Measurements from ENCODE around the gene CLCN7. TPM values are rescaled to one million over a fixed set of nuclear protein-coding genes. Genes with fewer than 3 reads are reported as not detected.
"Not testable (repeated sequence)": the region's sequence is repeated elsewhere in the genome, so short reads cannot be mapped to it uniquely, and the experiment has no call there.

Gene CLCN7
- polyA plus RNA-seq, 3 donors = 36.6 to 42.1 (median 39.4) TPM

DNA sequence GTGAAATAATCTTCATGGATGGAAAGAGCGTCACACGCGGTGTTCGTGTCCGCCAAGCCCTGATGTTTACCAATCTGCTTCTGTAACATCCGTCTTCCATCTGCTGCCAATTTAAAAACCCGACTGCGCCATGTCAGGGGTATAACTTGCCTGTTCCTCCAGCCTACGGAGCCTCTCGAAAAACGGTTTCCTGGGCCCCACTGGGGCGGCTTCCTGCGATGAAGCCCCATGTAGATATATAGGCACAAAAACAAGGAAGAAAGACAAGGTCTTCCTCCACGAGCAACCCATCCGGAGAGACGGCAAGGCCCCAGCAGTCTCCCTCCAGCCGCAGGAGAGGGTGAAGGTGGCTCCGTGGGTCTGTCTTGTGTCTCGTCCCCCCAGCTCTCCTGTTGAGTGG, 13.8 kb upstream of the CLCN7 start, which contains the start of gene PTX4:
PTX4 (minus strand) TSS at position 326 of the 400 bp plus-strand sequence; CDS start at position 291, 35 bp downstream.
- no peak for DNase-seq (ENCODE audit: low read depth in 3 of 3, low spot score in 2 of 3)

DNA sequence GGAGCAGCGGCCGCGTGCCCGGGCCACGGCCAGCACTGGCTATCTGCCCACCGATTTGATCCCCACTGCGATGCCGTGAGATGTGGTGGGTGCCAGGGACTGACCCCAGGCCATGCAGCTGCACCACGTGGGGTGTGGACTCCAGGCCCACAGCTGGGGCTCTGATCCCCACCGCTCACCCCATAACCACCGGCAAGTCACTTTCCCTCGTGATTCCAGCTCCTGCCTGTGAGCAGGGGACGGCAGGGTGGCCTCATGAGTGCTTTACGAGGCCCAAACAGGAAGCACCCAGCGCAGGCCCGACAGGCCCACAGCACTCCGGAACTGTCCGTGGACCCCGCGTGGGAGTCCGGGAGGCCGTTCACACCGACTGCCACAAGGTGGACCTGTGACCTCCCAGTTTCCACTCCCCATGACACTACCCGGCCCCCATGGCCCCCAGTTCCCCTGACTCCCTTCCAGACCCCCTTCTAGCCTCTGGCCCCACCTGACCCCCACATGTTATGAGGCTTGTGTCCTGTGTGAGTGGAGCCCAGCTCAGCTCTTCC, 13.3 kb upstream of the CLCN7 start:
- DNase-seq (ENCODE audit: low read depth in 3 of 3, low spot score in 2 of 3) = no peak

DNA sequence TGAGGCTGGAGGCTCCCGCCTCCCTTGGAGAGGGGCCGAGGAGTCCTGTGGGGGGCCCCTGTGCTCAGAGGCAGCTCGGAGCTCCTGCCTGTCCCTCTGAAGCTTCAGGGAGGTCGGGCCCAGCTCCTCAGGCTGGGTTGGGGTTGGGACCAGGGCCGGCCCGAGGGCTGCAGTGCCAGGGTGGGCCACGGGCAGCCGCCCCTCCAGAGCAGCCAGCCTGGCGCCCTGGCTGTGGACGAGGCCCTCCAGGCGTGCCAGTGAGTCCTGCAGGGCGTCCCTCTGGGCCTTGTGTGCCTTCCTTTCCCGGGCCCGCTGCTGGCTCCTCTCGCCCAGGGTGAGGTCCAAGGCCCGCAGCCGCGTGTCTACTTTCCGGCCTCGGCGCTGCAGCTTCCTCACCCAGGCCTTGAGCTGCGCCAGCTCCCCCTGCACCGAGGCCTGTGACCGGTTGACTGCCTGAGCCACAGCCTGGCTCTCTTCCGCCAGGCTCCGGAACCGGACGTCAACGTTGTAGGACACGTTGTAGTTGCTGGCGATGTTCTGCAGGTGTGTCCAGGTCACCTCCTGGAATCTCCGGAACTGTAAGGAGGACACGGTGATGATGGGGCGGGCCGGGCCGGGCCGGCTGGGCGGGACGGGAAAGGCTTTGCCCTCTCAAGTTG, 12.7 kb upstream of the CLCN7 start:
- DNase-seq (ENCODE audit: low read depth in 3 of 3, low spot score in 2 of 3) = no peak

DNA sequence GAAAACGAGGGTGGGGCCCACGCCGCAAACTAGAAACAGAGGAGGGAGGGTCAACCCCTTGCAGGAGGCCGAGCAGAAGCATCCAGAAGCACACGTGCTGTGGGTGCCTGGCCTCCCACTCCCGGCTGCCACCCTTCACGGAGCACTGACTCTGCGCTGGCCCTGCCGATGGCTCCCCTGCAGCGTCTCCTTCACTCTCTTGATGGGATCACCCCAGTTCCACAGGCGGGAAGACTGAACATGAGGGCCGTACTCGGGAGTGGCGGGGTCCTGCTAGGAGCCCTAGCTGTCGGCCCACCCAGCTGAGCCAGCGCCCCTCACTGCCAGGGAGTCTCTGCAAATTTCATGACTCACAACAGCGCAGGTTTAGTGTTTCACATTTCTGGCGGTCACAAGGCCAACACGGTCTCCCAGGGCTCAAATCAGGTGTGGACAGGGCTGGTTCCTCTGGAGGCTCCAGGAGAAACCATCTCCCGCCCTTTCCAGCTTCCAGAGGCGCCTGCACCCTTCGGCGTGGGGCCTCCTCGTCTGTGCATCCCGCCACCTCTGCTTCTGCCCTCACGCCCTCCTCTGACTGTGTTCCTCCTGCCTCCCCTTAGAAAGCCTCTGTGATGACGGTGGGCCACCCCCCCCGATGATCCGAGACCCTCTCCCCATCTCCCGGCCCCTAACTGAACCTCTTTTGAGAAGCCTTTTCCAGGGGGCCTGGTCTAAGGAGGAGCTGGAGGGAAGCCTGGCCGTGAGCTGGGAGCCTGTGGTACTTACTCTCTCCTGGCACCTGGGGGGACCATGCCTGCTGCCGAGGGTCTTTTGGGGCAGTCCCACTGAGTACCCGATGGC, 11.9 kb upstream of the CLCN7 start:
- no peak for DNase-seq (ENCODE audit: low read depth in 3 of 3, low spot score in 2 of 3)

DNA sequence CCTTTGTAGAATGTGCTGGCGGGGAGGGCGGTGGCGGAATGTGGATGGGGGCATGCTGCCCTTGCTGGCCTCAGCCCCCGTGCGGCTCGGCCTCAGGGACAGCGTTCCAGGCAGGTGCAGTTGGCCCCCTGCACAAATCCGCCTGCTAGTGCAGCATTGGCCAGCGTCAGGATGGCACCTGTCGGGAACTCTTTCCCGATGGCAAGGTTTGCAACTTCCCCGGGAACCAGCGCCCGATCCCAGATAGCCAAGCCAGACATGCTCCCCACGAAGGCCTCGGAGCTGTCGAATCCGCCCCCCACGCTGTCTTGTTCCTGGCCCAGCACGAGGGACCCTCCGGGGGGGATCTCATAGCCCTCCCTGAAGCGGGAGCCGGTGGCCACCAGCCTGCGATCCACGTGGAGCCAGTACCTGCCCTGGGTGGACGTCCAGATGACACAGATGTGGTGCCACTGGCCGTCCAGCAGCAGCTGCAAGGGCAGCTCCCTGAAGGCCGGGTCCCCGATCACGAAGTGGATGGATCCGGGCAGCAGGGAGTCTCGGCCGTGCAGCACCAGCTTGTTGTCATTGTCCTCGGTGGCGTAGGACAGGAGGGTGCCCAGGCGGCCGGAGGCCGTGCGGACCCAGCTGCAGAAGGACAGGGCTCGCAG, 11.1 kb upstream of the CLCN7 start:
- no peak for DNase-seq (ENCODE audit: low read depth in 3 of 3, low spot score in 2 of 3)

DNA sequence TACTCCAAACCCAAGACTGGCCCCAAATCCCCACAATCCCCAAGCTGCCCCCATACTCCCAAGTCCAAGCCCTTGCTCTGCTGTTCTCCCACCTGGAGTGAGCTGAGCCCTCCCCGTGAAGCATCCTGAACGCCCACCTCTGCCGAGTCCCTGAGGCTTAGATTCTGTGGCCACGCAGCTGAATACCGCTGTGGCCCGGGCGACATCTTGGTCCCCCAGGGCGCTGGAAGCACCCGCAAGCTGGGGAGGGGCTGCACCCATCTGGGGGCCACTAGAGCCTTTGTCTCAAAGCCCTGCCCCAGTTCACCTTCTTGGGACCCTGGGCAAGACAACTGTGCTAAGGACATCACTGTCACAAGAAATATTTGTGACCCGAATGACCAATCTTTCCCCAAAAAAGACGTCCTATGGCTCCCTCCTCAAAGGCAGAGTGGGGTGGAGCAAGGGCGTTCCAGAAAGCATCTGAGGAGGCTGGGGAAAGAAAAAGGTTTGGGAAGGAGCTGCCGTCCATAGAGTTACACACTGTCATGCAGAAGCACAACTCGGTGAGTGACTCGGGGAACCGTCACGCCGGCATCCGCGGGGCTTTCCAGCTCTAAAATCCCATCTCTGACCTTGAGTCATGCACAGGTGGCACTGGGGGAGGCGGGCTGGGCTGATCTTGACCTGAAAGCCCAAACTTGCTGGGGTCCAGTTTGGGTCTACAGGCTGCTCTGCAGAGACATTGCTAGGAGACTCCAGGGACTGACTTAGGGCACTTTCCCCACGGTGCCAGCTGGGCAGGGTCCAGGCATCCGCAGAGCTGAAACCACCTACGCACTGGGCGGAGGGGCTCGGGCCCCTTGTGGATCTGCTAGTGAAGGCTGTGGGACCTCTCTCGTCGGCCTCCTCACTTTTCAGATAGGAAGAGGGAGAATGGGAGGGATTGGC, 7.3 kb upstream of the CLCN7 start:
- DNase-seq (ENCODE audit: low read depth in 3 of 3, low spot score in 2 of 3) = no peak

DNA sequence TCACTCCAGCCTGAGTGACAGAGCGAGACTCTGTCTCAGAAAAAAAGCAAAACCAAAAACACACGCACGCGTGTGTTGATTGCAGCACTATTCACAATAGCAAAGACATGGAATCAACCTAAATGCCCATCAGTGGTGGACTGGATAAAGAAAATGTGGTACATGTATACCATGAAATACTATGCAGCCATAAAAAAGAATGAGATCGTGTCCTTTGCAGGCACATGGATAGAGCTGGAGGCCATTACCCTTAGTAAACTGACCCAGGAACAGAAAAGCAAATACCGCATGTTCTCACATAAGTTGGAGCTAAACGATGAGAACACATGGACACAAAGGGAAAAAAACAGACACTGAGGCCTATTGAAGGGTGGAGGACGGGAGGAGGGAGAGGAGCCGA, 4.1 kb upstream of the CLCN7 start:
- DNase-seq (ENCODE audit: low read depth in 3 of 3, low spot score in 2 of 3) = not testable (repeated sequence)

DNA sequence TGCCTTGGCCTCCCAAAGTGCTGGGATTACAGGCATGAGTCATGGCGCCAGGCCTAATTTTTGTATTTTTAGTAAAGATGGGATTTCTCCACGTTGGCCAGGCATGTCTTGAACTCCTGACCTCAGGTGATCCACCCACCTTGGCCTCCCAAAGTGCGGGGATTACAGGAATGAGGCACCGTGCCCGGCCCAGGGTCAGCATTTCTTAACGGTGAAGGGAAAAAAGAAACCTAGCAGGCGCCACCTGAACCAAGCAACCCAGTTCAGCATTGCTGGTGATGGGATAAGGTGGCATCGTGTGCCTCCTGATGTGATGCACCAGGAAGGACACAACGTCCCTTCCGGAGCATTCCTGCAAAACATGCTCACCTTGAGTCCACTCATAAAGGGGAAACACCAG, 2.2 kb upstream of the CLCN7 start:
- no peak for DNase-seq (ENCODE audit: low read depth in 3 of 3, low spot score in 2 of 3)

DNA sequence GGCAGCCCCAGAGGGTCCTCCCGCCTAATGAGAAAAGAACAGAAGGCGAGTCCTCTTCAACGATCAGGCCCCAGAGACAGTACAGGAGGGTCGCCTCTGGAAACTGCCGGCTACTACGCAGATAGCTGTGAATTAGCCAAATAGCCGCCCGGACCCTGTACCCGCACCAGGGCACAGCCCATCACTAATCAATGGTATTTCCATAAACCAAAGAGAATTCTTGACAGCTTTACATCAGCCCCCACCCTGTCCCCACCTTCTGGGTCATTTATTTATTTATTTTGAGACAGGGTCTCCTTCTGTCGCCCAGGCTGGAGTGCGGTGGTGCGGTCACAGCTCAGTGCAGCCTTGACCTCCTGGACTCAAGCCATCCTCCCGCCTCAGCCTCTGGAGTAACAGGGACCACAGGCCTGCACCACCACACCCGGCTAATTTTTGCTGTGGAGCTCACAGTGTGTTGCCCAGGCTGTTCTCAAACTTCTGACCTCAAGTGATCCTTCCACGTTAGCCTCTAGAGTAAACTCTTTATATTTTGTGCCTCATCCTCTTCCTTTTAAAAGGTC, 805 bp upstream of the CLCN7 start:
- DNase-seq (ENCODE audit: low read depth in 3 of 3, low spot score in 2 of 3) = no peak

DNA sequence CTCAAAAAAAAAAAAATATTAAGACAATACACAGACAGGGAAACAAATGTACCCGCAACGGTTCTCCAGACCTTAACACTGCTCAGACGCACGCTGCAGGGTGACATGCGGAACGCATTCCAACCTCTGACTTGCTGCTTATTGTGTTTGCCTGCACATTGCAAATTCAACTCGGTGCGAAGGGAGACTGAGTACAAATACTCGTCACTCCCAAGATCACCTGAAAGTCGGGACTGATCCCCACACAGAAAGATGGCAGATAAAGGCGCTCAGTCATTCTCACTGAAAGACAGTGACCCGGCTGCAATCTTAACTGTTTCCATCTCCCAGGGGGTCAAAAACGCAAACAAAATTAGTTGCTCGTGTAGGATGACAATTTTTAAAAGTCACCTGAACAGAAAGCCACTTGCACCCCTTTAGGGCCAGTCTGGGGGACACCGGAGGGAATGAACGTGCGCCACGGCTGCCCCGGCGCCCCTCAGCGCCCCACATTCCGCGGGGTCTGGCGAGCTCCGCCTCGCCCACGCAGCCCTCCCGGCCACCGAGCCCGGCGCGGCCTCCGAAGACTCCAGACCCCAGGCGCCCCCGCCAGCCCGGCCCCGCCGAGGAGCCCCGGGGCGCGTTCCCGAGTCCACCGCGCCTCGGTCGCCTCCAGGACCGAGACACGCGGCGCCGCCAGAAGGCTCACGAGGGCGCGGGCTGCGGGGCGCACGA, 589 bp downstream of the CLCN7 start:
- DNase-seq (ENCODE audit: low read depth in 3 of 3, low spot score in 2 of 3) = no peak

DNA sequence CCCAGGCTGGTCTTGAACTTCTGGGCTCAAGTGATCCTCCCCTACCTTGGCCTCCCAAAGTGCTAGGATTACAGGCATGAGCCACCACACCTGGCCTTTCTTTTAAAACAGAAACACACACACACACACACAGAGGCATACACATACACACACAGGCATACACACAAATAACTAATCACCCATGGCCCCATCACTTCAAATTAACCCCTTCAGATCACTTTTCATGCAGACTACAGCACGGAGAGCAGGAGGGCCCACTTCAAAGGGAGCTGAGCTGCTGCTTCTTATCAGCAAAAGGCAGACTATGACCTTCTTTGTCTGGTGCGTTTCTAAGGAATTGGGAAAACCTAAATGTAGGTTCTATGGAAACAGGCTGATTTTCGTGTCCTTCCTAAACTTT, 1.9 kb downstream of the CLCN7 start:
- DNase-seq (ENCODE audit: low read depth in 3 of 3, low spot score in 2 of 3) = no peak

DNA sequence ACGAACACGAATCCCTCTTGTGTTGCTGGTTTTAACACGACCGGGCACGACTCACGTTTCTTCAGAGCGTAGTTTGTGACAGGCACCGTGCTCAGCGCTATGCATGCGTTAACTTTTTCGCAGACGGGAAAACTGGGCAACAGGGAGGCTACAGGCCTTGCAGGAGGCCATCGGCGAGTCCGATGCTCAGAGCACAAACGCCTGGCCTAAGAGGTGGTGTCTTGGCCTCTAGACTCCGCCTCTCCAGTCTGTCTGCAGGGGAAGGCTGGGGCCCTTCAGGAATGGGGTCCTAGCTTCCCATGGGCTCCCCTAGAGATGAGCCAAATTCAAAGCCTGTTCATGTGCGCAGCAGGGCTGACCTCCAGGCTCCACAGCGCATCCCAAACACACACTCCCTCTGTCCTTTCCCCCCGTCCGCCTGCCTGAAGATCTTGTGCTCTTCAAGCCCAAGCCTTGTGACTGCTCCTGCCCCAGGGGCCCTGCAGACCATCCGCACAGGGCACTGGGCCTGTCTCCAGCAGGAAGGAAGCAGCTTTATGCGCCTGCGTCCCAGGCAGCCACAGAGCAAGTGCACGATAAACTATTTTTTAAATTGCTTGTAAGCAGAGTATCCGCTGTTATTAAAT, 3.1 kb downstream of the CLCN7 start:
- DNase-seq (ENCODE audit: low read depth in 3 of 3, low spot score in 2 of 3) = no peak

DNA sequence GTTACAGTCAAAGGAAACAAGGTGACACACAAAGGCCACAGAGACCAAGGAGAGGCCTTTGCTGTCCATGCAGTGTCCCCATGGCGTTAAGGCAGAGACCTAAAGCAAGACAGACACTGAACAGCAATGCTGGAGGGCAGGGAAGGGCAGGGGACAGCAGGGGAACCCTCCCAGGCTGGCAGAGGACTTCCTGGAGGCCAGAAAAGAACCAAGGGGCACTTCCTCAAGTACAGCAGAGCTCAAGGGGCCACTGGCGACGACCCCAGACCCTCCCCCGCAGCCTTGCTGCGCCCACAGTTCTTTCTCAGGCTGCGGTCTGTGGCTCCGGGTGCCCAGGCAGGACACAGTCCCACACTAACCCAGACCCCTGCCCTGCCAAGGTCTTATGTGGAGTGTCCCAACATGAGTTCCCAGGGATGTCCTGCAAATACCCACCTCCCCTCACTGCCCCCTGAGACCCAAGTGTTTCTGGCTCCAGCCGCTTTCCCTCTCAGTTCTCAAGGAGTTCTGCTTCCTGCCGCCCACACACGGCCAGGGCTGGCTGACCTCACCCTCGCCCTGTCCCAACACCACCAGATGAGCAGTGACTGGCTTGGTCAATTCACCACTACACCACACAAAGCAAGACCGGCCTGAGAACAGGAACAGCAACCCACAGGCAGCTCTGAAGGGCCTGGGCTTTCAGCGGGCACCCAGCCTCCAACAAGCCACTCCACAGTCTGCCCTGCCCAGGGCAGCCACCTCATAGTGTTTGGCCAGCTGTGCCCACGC, 4.2 kb downstream of the CLCN7 start:
- DNase-seq (ENCODE audit: low read depth in 3 of 3, low spot score in 2 of 3) = no peak

DNA sequence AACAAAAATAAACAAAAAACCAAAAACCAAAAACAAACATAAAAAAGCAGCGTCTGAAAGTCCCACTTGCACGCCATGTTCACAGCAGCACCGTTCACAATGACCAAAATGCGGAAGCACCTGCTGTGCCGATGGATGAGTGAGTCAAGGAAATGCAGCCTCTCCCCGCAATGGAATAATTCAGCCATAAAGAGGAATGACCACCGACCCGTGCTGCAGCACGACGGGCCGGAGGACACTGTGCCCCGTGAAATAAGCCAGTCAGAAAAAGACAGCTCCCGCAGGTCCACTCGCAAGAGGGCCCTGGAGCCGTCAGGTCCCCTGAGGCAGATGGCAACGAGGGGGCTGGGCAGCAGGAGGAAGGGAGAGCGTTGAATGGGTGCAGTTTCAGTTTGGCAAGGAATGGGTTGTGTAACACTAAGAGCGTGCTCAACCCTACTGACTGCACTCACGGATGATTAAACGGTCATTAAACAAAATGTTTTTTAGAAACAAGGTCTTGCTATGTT, 5.1 kb downstream of the CLCN7 start:
- no peak for DNase-seq (ENCODE audit: low read depth in 3 of 3, low spot score in 2 of 3)

DNA sequence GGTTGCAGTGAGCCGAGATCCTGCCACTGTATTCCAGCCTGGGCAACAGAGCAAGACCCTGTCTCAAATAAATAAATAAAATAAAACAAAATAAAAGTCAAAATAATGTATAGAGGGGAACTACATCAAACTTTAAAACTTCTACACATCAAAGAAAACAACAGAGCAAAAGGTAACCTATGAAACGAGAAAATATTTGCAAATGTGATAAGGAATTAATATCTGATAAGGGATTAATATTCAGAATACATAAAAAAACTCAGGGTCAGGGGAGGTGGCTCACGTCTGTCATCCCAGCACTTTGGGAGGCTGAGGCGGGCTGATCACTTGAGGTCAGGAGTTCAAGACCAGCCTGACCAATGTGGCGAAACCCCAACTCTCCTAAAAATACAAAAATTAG, 5.7 kb downstream of the CLCN7 start:
- DNase-seq (ENCODE audit: low read depth in 3 of 3, low spot score in 2 of 3) = not testable (repeated sequence)

DNA sequence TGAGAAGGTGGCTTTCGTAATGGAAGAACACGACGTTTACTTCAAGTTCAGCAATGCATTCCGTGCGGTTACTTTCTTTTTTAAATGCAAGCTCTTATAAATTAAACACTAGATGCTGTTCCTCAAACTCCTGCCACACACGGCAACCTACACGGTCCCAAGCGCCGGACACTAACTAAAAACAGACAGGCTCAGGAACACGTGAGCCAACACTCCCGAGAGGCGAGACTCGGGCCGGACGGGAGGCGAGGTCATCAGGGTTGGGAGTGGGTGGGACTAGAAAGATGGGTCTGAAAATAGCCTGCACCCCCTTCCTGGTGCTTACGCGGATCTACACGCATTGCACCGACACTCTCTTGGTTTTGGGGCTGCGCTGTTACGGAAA, 6.4 kb downstream of the CLCN7 start:
- DNase-seq (ENCODE audit: low read depth in 3 of 3, low spot score in 2 of 3) = no peak

DNA sequence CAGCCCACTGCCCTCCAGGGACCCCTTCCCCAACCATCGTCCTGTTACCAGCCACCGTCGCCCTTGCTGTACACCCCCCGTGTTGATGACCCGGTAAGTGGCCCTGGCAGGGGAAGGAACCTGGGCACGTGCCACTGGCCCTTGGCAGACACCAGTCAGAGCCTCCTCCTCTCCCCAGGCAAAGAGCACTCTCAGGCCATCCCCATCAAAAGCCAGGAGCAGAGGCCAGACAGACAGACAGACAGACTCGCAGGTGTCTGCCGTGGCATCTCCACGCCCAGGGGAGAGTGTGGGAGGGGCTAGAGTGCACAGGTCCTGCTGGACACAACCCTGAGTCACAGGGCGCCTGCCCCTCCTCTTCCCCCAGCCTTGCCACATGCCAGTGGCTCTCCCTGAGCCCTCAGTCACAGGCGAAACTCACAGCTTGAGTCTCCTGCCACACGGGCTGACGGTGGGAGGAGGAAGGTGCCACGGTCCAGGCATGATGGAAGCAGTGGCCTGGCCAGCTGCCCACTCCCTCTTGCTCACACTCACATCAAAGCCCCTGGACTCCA, 7.8 kb downstream of the CLCN7 start:
- no peak for DNase-seq (ENCODE audit: low read depth in 3 of 3, low spot score in 2 of 3)

DNA sequence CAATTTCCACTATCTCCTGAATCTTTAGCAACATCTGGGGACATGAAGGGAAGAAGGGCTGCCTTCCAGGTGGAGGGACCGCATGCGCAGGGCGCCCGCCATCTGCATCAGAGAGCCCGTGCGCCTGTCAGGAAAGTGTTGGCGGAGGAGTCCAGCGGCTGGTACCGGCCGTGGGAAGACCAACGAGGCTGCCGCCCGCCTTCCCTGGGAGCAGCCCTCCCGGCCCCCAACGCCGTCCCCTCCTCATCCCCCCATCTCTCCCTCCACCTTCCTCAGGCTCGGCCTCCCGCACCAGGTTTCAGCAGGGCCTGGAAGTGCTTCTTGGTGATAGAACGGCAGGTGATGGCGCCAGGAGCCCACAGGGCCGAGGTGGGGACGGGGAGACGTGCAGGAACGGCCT, 8.8 kb downstream of the CLCN7 start:
- DNase-seq (ENCODE audit: low read depth in 3 of 3, low spot score in 2 of 3) = no peak

Measured in right renal cortex interstitium (tissue), 3 donors.